H1 (cell line): ENCODE data around the gene IQCH. TPM values are rescaled to one million over a fixed set of nuclear protein-coding genes. Genes with fewer than 3 reads are reported as not detected.

Experiments
- CTCF ChIA-PET: fragments of 300-600 bp; sonication (Branson Sonifier 250); formaldehyde crosslinking; loops from one replicate; lab custom pipeline; 2021; ENCODE audit not compliant: partially characterized antibody; lab: Charles Lee
- POLR2A ChIA-PET: fragments of 300-600 bp; sonication (Branson Sonifier 250); formaldehyde crosslinking; loops from one replicate; lab custom pipeline; 2021; ENCODE audit warnings: inconsistent platforms; ENCODE audit not compliant: partially characterized antibody; lab: Charles Lee
- DNase-seq, 2 experiments: peaks; one replicate each; pipeline versions ENCODE4 v3.0.0 to v3.0.0-alpha.2; 2010 to 2022; ENCODE audit warnings: low spot score in 2 of 2, low read depth in 1 of 2, mixed read lengths in 1 of 2
- FAIRE-seq: peaks from 2 replicates; lab custom pipeline; 2011; peaks lifted over from hg19 to GRCh38; lab: Jason Lieb, UNC
- H2AFZ ChIP-seq: 2 replicates; pipeline ENCODE4 v1.8.1; 2012; ENCODE audit warnings: low read length, inconsistent platforms
- H2AK5ac ChIP-seq: 2 replicates; pipeline ENCODE4 v1.6.1; 2013; ENCODE audit warnings: low read depth, low read length
- H2BK120ac ChIP-seq: replicated peaks from 2 replicates; pipeline ENCODE3; 2013; ENCODE audit warnings: low read depth, low read length, inconsistent platforms
- H2BK12ac ChIP-seq: 2 replicates; pipeline ENCODE4 v1.6.1; 2013; ENCODE audit warnings: low read depth, low read length
- H2BK15ac ChIP-seq: 2 replicates; pipeline ENCODE4 v1.6.1; 2013; ENCODE audit warnings: low read length
- H2BK20ac ChIP-seq: 2 replicates; pipeline ENCODE4 v1.6.1; 2013; ENCODE audit warnings: low read length
- H2BK5ac ChIP-seq: 2 replicates; pipeline ENCODE4 v1.6.1; 2013; ENCODE audit warnings: low read depth, low read length
- H3K14ac ChIP-seq: 2 replicates; pipeline ENCODE4 v1.6.1; 2013; ENCODE audit warnings: inconsistent platforms; ENCODE audit not compliant: insufficient read length
- H3K18ac ChIP-seq: 2 replicates; pipeline ENCODE4 v1.6.1; 2013; ENCODE audit warnings: low read length; ENCODE audit errors: extremely low read depth
- H3K23ac ChIP-seq: 2 replicates; pipeline ENCODE4 v1.6.1; 2013; ENCODE audit warnings: inconsistent platforms; ENCODE audit not compliant: insufficient read length
- H3K23me2 ChIP-seq: 2 replicates; pipeline ENCODE4 v1.6.1; 2013; ENCODE audit warnings: low read depth, low read length
- H3K27ac ChIP-seq: 2 replicates; pipeline ENCODE4 v1.6.1; 2011; ENCODE audit warnings: low read depth, low read length, inconsistent platforms
- H3K27me3 ChIP-seq, 4 experiments: replicated peaks in 1 of 4; 1 replicate in 1 of 4; 2 replicates in 3 of 4; pipeline versions ENCODE4 v1.6.1 to v1.8.1; 2011 to 2013; ENCODE audit warnings: low read length in 3 of 4, mild to moderate bottlenecking in 3 of 4, inconsistent platforms in 2 of 4, mixed read lengths in 2 of 4, moderate library complexity in 1 of 4; ENCODE audit not compliant: control insufficient read depth in 3 of 4, insufficient read depth in 3 of 4; ENCODE audit errors: extremely low read depth in 1 of 4
- H3K36me3 ChIP-seq, 4 experiments: 2 replicates each; pipeline versions ENCODE4 v1.6.1 to v1.8.1; 2011 to 2013; ENCODE audit warnings: mild to moderate bottlenecking in 4 of 4, low read length in 3 of 4, moderate library complexity in 2 of 4, control low read depth in 1 of 4, inconsistent platforms in 1 of 4; ENCODE audit not compliant: insufficient read depth in 4 of 4, control insufficient read depth in 2 of 4
- H3K4ac ChIP-seq: replicated peaks from 2 replicates; pipeline ENCODE3; 2013; ENCODE audit warnings: low read length, low read depth, mixed read lengths, inconsistent platforms; ENCODE audit not compliant: insufficient read length
- H3K4me1 ChIP-seq, 4 experiments: replicated peaks in 1 of 4; 1 replicate in 1 of 4; 2 replicates in 3 of 4; pipeline versions ENCODE4 v1.6.1 to v1.8.1; 2011 to 2013; ENCODE audit warnings: low read length in 3 of 4, inconsistent platforms in 2 of 4, mixed read lengths in 1 of 4; ENCODE audit not compliant: insufficient read depth in 4 of 4, control insufficient read depth in 3 of 4
- H3K4me2 ChIP-seq, 2 experiments: 2 replicates each; pipeline versions ENCODE4 v1.6.1 to v1.8.1; 2011 to 2013; ENCODE audit warnings: low read depth in 2 of 2, low read length in 2 of 2, control low read depth in 1 of 2, inconsistent platforms in 1 of 2, mild to moderate bottlenecking in 1 of 2; ENCODE audit not compliant: insufficient read depth in 1 of 2
- H3K4me3 ChIP-seq, 4 experiments: fragments of 200-600, 300-600 bp in 1 of 4; sonication (generic), shearing (Covaris generic), sonication (Bioruptor Twin) in 1 of 4; 2 replicates each; pipeline versions ENCODE4 v1.5.1 to v1.8.1; 2011 to 2016; ENCODE audit warnings: low read length in 4 of 4, low read depth in 3 of 4, control low read depth in 2 of 4, inconsistent platforms in 2 of 4, mild to moderate bottlenecking in 2 of 4, mixed read lengths in 1 of 4, moderate library complexity in 1 of 4; ENCODE audit not compliant: insufficient read depth in 2 of 4; ENCODE audit errors: extremely low read depth in 1 of 4
- H3K56ac ChIP-seq: replicated peaks from 2 replicates; pipeline ENCODE3; 2013; ENCODE audit warnings: low read depth, mild to moderate bottlenecking, mixed read lengths, low read length, inconsistent platforms; ENCODE audit not compliant: insufficient read length
- H3K79me1 ChIP-seq: 2 replicates; pipeline ENCODE4 v1.6.1; 2013; ENCODE audit warnings: low read depth, low read length, control low read depth
- H3K79me2 ChIP-seq, 2 experiments: 2 replicates each; pipeline versions ENCODE4 v1.6.1 to v1.8.1; 2012 to 2013; ENCODE audit warnings: low read length in 2 of 2, mild to moderate bottlenecking in 2 of 2, inconsistent platforms in 1 of 2; ENCODE audit not compliant: insufficient read depth in 2 of 2, control insufficient read depth in 1 of 2
- H3K9ac ChIP-seq, 4 experiments: replicated peaks in 1 of 4; 1 replicate in 1 of 4; 2 replicates in 3 of 4; pipeline versions ENCODE4 v1.6.1 to v1.8.1; 2011 to 2013; ENCODE audit warnings: low read depth in 3 of 4, low read length in 3 of 4, control low read depth in 2 of 4, mild to moderate bottlenecking in 2 of 4, moderate library complexity in 2 of 4, inconsistent platforms in 1 of 4; ENCODE audit errors: extremely low read depth in 1 of 4
- H3K9me3 ChIP-seq, 2 experiments: 2 replicates each; pipeline versions ENCODE4 v1.6.1 to v1.8.1; 2012 to 2013; ENCODE audit warnings: mild to moderate bottlenecking in 2 of 2, moderate library complexity in 2 of 2, control low read depth in 1 of 2, inconsistent platforms in 1 of 2, low read depth in 1 of 2, low read length in 1 of 2, mixed read lengths in 1 of 2; ENCODE audit not compliant: insufficient read depth in 2 of 2
- H4K20me1 ChIP-seq, 2 experiments: replicated peaks in 1 of 2; 2 replicates each; pipeline versions ENCODE3 to v1.8.1; 2011 to 2013; ENCODE audit warnings: inconsistent platforms in 2 of 2, low read length in 2 of 2, mild to moderate bottlenecking in 1 of 2; ENCODE audit not compliant: insufficient read depth in 2 of 2, control insufficient read depth in 1 of 2
- H4K5ac ChIP-seq: 2 replicates; pipeline ENCODE4 v1.6.1; 2013; ENCODE audit warnings: low read length, low read depth, mixed read lengths, inconsistent platforms; ENCODE audit not compliant: insufficient read length
- H4K8ac ChIP-seq: 2 replicates; pipeline ENCODE4 v1.8.0; 2013; ENCODE audit warnings: mild to moderate bottlenecking, moderate library complexity, low read length, inconsistent platforms; ENCODE audit not compliant: insufficient read depth; ENCODE audit errors: extremely low read depth
- H4K91ac ChIP-seq: replicated peaks from 2 replicates; pipeline ENCODE3; 2013; ENCODE audit warnings: low read length, mixed read lengths, inconsistent platforms; ENCODE audit not compliant: insufficient read length
- BRCA1 ChIP-seq: IDR thresholded peaks from 2 replicates; pipeline ENCODE4 v1.6.1; 2012; ENCODE audit warnings: low read depth, low read length, improper control_type of control experiment
- FOSL1 ChIP-seq: IDR thresholded peaks from 2 replicates; pipeline ENCODE4 v1.6.1; 2011; ENCODE audit warnings: mild to moderate bottlenecking, low read depth, low read length, moderate library complexity; ENCODE audit not compliant: insufficient read depth
- TAF7 ChIP-seq: optimal IDR thresholded peaks from 2 replicates; pipeline ENCODE3; 2011; ENCODE audit warnings: low read depth, mild to moderate bottlenecking, inconsistent platforms, low read length, moderate library complexity, borderline replicate concordance
- WGBS, 2 experiments: shearing (Covaris generic) in 1 of 2; methylation state at CpG; one replicate each; pipeline versions ENCODE4 v1.1.6 to v1.1.7; 2013 to 2015; ENCODE audit warnings: low lambda C conversion rate in 2 of 2, mixed read lengths in 2 of 2, inconsistent platforms in 1 of 2, low coverage in 1 of 2, missing lambda C conversion rate in 1 of 2; ENCODE audit not compliant: insufficient replicate concordance in 2 of 2, insufficient coverage in 1 of 2, insufficient read length in 1 of 2; ENCODE audit errors: extremely low coverage in 1 of 2, missing lambda C conversion rate in 1 of 2; 5-methylcytosine and 5-hydroxymethylcytosine counted together
- polyA plus RNA-seq, 7 experiments: library from polyadenylated mRNA; depleted of rRNA in 3 of 7; stranded (reverse) in 5 of 7; unstranded in 2 of 7; fragments of >200 nt in 5 of 7; fragments of 200-250 nt in 2 of 7; gene quantifications; 1 replicate in 5 of 7; 2 replicates in 1 of 7; 4 replicates in 1 of 7; pipeline versions ENCODE4 v1.2.1 to v1.2.3, GENCODE V29; 2011 to 2013; ENCODE audit warnings: missing spikeins in 2 of 7, mixed read lengths in 2 of 7
- total RNA-seq: library from RNA; stranded (reverse); fragmentation: NEBNext Ultra II Directional; extraction: Animal tissue kit (Norgen Biotek cat#: 25700); gene quantifications from 2 replicates; pipeline ENCODE4 v1.2.1, GENCODE V29; 2021

IQCH gene
- total and polyA plus RNA-seq, 2 of the 8 experiments (the other 6 are each of a cell fraction or from before 2014, with no cell fraction given), result 0.60 to 1.9 TPM

GRCh38 chr15:67512140-67512539 is 257.6 kb downstream of the IQCH start:
- no peak for FAIRE-seq
- H3K56ac ChIP-seq, result no peak overlapping the region
- no peaks in the 10 kb centered on the region for H3K9me3 ChIP-seq
- H2AFZ ChIP-seq, result no peak overlapping the region
- H4K20me1 ChIP-seq, result no peaks in the 10 kb centered on the region
- no peak overlapping the region for H2BK12ac ChIP-seq
- H2AK5ac ChIP-seq, result no peak overlapping the region
- no peak overlapping the region for H2BK15ac ChIP-seq
- H3K14ac ChIP-seq, result no peak overlapping the region
- H3K4me2 ChIP-seq, result no peak overlapping the region
- H3K4ac ChIP-seq, result no peak overlapping the region
- H3K27me3 ChIP-seq, result no peaks in the 10 kb centered on the region
- no peak overlapping the region for H4K5ac ChIP-seq
- 74% methylated on average over 3 of the region's 3 CpGs; no CpG with 5 or more reads in 1 of the 2 experiments for WGBS, 2 experiments
- no peak for DNase-seq
- no peak overlapping the region for H3K27ac ChIP-seq
- no peak overlapping the region for H2BK120ac ChIP-seq
- no peak overlapping the region for H3K23ac ChIP-seq
- no peaks in the 10 kb centered on the region for H3K79me2 ChIP-seq
- no peak overlapping the region for H3K9ac ChIP-seq
- no peaks in the 10 kb centered on the region for H3K36me3 ChIP-seq
- no peak overlapping the region for H4K8ac ChIP-seq
- no peak overlapping the region for H2BK20ac ChIP-seq
- CTCF ChIA-PET, result interaction anchor here (0.7 kb wide), 1 partner anchor 313 kb away, joined by 3 read pairs; no protein-coding TSS in a partner anchor
- no peak overlapping the region for H4K91ac ChIP-seq
- H3K79me1 ChIP-seq, result no peaks in the 10 kb centered on the region
- POLR2A ChIA-PET, result interaction anchor here (0.9 kb wide), 1 partner anchor 176 kb away, joined by 3 read pairs; no protein-coding TSS in a partner anchor
- no peaks in the 10 kb centered on the region for H3K4me1 ChIP-seq
- no peak overlapping the region for H3K18ac ChIP-seq
- H2BK5ac ChIP-seq, result no peak overlapping the region
- no peak overlapping the region for H3K4me3 ChIP-seq
- no peaks in the 10 kb centered on the region for H3K23me2 ChIP-seq
- no peak for TF ChIP-seq BRCA1
- no peak for TF ChIP-seq TAF7
- TF ChIP-seq FOSL1, result no peak
